GM13976 (cell line): Measurements from ENCODE around the gene RAX2.

Experiments
- DNase-seq: peaks from one replicate; pipeline ENCODE4 v3.0.0; 2012; ENCODE audit warnings: low spot score
- in situ Hi-C: fragments of 300-500 bp; cut with MboI; formaldehyde crosslinking; loops from one replicate; pipeline ENCODE4 v1.12.0; 2022; ENCODE audit warnings: low sequenced_read_pairs, mixed read lengths, inconsistent platforms; ENCODE audit not compliant: unreplicated experiment
- TF ChIP-seq, protein P1 (sequence below): IDR thresholded peaks from 2 replicates; pipeline ENCODE4 v1.5.1; 2012; ENCODE audit warnings: borderline replicate concordance, mild to moderate bottlenecking; ENCODE audit not compliant: insufficient read depth; ENCODE audit errors: extremely low read depth, missing control alignments, control extremely low read depth

Gene RAX2

DNA sequence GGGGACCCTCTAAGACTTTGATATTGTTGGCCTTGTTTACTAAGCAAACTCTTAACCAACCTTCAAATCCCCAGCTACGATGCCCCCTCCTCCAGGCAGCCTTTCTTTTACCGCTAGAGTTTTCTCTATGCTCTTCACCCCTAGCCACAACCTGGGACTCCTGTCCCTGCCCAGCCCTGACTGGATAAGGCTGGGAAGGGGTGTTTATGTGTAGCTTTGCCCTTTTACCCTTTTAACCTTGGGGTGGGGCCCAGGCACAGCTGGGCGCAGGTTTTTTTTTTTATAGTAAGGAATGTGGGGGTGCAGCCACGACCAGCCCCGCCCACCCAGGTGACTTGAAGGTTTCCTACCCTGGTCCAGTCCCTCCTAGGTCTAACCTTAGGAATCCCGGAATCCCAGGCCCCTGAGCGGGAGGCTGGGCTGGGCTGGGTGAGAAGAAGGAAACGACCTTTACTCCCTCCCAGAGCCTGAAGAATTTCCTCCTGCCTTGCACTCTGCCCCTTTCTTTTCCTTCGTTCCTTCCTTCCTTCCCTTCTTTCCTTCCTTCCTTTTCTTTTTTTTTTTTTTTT is 51.6 kb downstream of the RAX2 start:
- in situ Hi-C loops = no loop called here
- TF ChIP-seq, protein P1, sequence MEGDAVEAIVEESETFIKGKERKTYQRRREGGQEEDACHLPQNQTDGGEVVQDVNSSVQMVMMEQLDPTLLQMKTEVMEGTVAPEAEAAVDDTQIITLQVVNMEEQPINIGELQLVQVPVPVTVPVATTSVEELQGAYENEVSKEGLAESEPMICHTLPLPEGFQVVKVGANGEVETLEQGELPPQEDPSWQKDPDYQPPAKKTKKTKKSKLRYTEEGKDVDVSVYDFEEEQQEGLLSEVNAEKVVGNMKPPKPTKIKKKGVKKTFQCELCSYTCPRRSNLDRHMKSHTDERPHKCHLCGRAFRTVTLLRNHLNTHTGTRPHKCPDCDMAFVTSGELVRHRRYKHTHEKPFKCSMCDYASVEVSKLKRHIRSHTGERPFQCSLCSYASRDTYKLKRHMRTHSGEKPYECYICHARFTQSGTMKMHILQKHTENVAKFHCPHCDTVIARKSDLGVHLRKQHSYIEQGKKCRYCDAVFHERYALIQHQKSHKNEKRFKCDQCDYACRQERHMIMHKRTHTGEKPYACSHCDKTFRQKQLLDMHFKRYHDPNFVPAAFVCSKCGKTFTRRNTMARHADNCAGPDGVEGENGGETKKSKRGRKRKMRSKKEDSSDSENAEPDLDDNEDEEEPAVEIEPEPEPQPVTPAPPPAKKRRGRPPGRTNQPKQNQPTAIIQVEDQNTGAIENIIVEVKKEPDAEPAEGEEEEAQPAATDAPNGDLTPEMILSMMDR = no peak
- no peak for DNase-seq

DNA sequence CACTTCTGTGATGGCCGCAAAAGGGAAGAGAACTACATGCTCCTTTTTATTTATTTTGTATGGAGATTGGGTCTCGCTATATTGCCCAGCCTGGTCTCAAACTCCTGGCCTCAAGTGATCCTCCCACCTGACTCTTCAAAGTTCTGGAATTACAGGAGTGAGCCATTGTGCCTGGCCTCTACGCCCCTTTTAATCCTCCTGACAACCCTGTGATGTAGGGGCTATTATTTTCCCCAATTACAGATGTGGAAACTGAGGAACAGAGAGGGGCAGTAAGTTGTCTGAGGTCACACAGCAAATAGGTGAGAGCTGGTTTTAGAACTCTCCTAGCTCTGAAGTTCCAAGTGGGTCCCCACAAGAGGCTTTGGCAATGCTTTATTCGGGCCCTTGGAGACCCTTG is 52.2 kb downstream of the RAX2 start:
- DNase-seq = no peak
- in situ Hi-C loops = no loop called here
- TF ChIP-seq, protein P1 = no peak
